T-helper 2 cell (primary cell): ENCODE measurements around the gene SEC22A.

ENCODE experiments used
- DNase-seq, 5 experiments: peaks; one replicate each; pipeline versions ENCODE4 v3.0.0 to v3.0.0-alpha.2; 2012 to 2022

SEC22A gene

DNA sequence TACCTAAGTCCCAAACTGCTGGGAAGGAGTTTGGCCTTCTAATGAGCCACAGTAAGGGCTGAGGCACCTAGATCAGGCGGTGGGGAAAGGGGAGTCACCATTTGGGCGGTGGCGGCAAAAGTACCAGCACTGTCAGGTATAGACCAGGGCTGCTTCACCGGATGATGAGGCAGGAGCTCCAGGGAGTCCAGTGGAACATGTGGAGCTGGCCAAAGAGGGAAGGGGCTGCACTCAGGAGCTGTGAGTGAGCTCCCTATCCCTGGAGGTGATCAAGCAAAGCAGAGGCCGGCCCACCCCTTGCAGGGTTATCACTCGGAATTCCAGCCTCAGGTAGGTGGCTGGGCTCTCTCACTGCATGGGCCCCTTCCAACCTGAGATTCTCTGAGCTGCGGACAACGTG is 108.4 kb downstream of the SEC22A start:
- DNase-seq: no peak

DNA sequence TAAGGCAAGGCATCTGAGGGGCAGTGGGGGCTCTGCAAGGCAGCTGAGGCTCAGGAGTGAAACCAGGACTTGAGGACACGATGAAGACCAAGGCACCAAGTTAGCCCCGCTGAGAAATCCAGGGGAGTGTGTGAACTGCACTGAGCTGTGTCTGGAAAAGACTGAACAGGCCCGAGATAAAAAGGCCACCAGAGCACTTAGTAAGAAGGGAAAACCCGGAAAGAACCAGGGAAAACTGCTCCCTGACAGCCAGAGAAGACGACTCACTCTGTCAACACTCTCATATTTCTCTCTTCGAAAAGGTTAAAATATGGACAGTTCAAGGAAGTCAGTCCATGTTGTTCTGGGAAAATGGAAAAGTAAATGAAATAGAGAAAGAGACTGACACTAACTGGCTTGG is 109.0 kb downstream of the SEC22A start:
- DNase-seq: no peak

GRCh38 chr3:123311201-123311600 is 109.5 kb downstream of the SEC22A start:
- no peak for DNase-seq

DNA sequence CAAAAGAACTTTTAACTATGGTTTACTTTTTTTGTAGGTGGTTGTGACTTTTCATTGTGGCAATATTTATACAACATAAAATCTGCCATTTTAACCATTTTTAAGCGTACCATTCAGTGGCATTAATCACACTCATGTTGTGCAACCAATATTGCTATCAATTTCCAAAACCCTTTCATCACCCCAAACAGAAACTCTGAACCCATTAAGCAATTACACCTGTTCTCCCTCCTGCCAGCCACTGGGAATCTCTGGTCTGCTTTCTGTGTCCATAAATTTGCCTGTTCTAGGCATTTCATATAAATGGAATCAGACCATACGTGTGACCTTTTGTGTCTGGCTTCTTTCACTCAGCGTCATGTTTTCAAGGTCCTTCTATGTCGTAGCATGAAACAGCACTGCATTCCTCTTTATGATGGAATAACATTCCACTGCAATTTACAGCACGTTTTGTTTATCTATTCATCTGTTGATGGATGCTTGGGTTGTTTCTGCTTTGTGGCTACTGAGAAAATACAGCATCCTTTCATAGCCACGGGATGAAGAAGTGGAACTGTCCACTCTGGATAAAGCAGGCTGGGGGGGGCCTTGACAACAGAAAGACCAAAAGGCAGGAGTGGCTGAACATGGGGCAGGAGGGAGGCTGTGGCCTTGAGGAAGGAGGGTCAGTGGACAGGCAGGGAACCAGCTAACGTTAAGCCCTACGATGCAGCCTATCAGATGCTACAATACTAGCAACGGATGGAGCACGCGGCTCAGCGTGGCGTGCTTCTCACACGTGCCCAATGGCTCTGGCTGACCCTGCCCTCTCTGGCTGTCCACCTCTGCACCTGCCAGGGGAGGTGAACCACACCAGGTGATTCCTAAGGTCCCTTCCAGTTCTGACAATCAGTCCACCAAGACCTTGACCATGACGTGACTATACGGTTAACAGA is 110.9 kb downstream of the SEC22A start:
- DNase-seq: no peak

- DNase-seq: no peak
These were observed 112.1 kb downstream of the SEC22A start for GRCh38 chr3:123313889-123314288.

GRCh38 chr3:123314359-123315270 is 112.9 kb downstream of the SEC22A start:
- no peak for DNase-seq

GRCh38 chr3:123315271-123315595 is 113.5 kb downstream of the SEC22A start:
- no peak for DNase-seq

DNA sequence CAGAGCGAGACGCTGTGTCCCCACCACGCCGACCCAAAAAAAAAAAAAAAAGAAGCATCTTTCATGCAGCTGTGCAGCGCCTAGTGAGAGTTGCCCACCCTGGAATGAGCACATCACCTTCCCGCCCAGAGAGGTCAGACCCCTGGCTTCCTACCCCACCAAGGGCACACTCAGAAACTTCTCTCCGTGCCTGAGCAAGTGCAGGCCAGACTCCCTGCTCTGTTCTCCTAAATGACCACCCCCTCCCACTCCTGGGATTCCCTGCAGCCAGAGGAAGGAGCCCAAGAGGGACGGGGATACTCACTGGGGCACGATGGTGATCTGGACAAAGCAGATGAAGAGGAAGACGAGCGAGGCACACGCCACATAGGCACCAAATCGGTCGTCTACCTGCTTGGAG is 116.0 kb downstream of the SEC22A start:
- no peak for DNase-seq

DNA sequence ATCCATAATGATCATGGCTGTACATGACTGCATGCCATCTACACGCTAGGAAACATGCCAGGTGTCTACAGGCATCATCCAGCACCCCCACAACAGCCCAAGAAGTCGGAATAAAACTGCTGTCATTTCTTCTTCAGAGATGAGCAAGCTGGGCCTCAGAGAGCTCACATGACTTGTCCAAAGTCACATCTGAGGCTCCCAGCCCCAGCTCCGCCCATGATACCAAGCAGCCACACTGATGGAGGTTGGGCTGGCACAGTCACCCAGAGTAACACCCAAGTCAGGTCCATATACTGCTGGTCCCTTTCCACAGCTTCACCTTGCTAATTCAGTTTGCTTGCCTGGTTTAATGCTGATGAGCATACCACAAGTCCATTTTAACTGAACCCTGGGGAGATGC is 116.6 kb downstream of the SEC22A start:
- DNase-seq: no peak

- no peak for DNase-seq
These were observed 118.0 kb downstream of the SEC22A start for GRCh38 chr3:123319760-123320159.

GRCh38 chr3:123320221-123320620 is 118.5 kb downstream of the SEC22A start:
- DNase-seq: no peak

- DNase-seq: no peak
These were observed 120.1 kb downstream of the SEC22A start for GRCh38 chr3:123321806-123322205.

DNA sequence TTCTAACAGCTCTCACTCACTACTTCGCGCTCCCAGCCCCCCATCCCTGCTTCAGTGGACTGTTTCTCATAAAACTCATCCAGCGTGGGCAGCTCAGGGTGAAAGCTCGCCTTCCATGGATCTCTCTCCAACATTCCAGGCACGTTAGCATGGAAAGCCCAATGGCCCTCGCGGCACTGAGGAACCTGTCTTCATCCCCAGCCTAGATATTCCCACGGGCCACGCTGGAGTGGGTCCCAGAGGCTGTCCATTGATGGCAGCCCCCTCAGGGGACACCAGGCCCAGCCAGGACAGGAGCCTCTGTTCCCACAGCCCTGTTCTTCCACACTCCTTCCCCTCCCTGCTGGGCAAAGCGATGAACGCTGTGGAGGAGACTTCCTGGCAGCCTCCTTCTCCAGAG is 121.1 kb downstream of the SEC22A start:
- no peak for DNase-seq
